Left ventricle myocardium superior (tissue), 1 donor: Measurements from ENCODE around the gene HPSE2. TPM values are rescaled to one million over a fixed set of nuclear protein-coding genes. Genes with fewer than 3 reads are reported as not detected.
"Not testable (repeated sequence)": the region's sequence is repeated elsewhere in the genome, so short reads cannot be mapped to it uniquely, and the experiment has no call there.

ENCODE experiments used
- ATAC-seq: fragments of 200-7000 bp; cut with Tn5 transposase; one replicate; pipeline ENCODE4 v1.9.1; 2020; ENCODE audit warnings: mild to moderate bottlenecking, moderate library complexity
- DNase-seq: peaks from one replicate; pipeline ENCODE4 v3.0.0-alpha.2; 2020
- intact Hi-C: fragments of 100-400 bp; cut with micrococcal nuclease; formaldehyde crosslinking; loops from one replicate; pipeline ENCODE4 v1.11.0; 2022
- total RNA-seq: library from RNA; stranded (reverse); fragmentation: NEBNext Ultra II Directional; extraction: Animal tissue kit (Norgen Biotek cat#: 25700); gene quantifications from one replicate; pipeline ENCODE4 v1.2.1, GENCODE V29; 2021
- donor health status: DM: no; HTN: yes; CAD: no; lungs with severe emphysema.

The HPSE2 gene
- total RNA-seq, 1 donor from 2014 or later, result not detected

- peak; percentile 58 for ATAC-seq
- no peak for DNase-seq
- intact Hi-C loops, result no loop called here
Observed at GRCh38 chr10:98567391-98568133, 668.1 kb downstream of the HPSE2 start.

DNA sequence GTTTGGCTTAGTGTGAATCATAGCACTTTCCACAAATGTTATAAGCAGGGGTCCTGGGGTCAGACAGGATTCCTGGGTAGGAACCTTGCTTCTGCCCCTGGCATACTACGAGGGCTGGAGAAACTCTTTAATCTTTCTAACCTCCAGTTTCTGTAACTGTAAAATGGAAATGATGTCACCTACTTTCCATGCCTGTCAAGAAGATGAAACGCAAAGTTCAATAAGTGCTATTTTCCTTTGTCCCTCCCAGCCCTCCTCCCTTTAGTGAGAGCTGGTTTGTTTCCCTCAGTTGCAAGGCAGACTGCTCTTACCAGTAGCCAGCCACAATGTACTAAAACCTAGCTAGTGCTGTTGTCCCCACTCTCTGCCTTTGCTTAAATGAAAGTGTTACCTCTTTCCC is 671.8 kb downstream of the HPSE2 start:
- intact Hi-C loops, result no loop called here
- DNase-seq (no peak), ATAC-seq (no peak)

DNA sequence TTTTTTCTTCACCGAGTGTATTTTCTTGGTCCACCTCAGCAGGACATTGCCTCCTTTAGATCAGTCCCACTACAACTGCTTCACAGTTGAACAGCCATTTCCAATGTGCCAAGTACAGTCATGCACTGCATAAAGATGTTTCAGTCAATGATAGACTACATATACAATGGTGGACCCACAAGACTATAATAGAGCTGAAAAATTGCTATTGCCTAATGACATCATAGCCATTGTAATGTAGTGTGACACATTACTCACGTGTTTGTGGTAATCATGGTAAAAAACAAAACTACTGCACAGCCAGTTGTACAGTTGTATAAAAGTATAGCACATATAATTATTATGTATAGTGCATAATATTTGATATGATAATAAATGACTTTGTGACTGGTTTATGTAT is 675.1 kb downstream of the HPSE2 start:
- ATAC-seq, result no peak
- intact Hi-C loops, result no loop called here

DNA sequence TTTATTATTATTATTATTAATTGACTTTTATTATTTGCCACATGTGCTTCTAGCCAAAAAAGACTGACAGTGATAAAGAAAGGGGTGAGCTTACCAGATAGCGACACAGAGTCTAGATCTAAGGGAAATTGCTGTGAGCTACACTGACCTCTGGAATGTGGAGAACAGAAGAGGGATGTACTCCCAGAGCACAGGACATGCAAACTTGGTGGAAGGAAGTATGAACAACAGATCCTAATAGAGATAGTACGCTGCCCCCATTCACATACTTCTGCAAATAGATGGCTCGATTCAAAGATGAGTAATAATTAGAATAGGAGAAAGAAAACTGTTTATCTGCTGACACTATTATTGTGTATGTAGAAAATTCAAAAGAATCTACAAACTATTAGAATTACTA is 679.6 kb downstream of the HPSE2 start:
- DNase-seq, result no peak
- intact Hi-C loops, result no loop called here
- no peak for ATAC-seq

More for the DNA sequence above, 675.1 kb downstream of the HPSE2 start:
- no peak for DNase-seq

GRCh38 chr10:98555021-98555619 is 680.5 kb downstream of the HPSE2 start:
- intact Hi-C loops, result no loop called here
- no peak for ATAC-seq
- DNase-seq, result no peak

- intact Hi-C loops, ATAC-seq, DNase-seq: not testable (repeated sequence)
Observed at GRCh38 chr10:98541561-98541960, 694.1 kb downstream of the HPSE2 start.

- intact Hi-C loops, result no loop called here
- no peak for ATAC-seq
Observed at GRCh38 chr10:98539578-98539977, 696.1 kb downstream of the HPSE2 start.

DNA sequence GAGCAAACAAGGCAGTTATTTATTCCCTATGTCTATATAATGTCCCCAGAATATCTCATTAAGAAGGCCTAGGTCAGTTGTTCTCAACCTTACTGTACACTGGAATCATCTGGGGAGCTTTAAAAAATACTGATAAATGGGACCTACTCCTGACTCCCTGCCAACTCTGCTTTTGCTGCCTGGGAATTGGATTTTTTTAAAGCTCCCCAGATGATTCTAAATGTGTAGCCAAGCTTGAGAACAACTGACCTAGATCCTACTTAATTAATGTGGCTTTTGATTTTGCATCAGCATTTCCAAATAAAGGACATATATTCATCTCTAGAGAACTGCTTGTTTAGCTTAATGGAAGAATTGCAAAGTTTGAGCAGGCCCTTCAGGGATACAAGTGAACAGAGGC is 697.2 kb downstream of the HPSE2 start:
- ATAC-seq (peak; percentile 42), DNase-seq (no peak)
- intact Hi-C loops, result no loop called here

More at GRCh38 chr10:98539578-98539977, 696.1 kb downstream of the HPSE2 start:
- DNase-seq, result no peak

- ATAC-seq (no peak), DNase-seq (no peak)
- intact Hi-C loops, result no loop called here
Observed at GRCh38 chr10:98536551-98536950, 699.1 kb downstream of the HPSE2 start.

DNA sequence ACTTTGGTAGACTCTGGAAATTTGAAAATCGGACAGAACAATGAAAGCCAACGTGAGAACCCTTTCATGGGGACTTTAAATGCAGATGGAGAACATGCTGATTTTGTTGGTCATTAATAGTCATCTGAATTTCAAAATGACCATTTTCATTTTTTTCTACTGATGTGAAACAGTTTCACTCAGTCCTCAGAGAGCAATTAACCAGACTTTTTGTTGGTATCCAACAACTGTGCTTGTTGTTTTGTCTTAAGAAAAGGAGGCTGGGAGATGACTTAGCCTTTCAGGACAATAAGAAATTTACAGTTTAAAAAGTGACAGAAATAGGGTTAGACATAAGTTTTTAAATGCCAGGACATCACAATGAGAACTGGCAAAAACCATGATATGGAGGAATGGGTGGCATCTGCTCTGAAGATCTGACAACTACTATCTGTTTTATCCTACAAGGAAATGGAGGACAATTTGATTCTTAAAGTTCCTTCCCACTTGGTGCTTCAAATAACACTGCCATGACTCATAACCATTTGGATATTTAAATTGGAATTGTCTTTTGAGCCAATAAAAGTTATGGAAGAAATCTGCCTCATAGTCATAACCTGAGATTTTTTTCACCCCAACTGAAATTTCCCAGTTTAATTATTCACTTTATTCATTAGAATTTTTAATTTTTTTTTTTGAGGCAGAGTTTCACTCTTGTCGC is 701.8 kb downstream of the HPSE2 start:
- intact Hi-C loops, result no loop called here
- ATAC-seq, result no peak
- DNase-seq, result no peak

DNA sequence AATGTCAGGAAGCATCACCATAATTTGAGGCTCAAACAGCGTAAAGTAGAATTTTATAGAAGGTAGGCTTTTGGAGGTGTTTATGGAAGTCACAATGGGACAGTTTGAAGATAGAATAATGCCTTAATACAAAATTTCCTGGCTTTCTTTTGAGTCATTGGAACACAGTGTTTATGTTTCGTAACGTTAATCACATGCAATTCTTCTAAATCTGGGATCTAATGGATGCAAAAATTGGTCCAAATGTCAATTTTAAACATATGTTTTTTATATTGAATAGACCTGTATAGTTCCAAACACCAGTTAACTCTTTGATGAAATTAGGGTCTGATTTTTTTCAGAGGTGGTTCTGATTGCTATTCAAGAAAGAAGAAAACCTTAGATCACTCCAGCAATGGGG is 702.4 kb downstream of the HPSE2 start:
- DNase-seq (no peak), ATAC-seq (no peak)
- intact Hi-C loops, result no loop called here

DNA sequence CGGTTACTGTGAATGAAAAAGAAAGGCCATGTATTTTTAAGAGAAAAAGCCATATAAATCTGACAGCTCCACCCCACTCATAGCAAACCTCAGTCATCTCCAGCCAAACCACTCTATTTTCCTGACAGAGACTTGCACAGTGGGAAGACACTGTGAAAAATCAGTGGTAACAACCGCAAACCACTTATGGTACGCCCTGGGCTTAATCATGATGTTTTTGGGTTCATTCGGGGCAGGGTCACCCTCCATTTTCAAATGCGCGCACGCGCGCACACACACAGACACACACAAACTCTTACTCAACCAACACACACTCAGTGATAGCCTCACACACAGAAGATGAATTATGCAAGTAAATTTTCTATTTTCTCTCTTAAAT is 706.9 kb downstream of the HPSE2 start:
- DNase-seq (no peak), ATAC-seq (no peak)
- intact Hi-C loops, result no loop called here

DNA sequence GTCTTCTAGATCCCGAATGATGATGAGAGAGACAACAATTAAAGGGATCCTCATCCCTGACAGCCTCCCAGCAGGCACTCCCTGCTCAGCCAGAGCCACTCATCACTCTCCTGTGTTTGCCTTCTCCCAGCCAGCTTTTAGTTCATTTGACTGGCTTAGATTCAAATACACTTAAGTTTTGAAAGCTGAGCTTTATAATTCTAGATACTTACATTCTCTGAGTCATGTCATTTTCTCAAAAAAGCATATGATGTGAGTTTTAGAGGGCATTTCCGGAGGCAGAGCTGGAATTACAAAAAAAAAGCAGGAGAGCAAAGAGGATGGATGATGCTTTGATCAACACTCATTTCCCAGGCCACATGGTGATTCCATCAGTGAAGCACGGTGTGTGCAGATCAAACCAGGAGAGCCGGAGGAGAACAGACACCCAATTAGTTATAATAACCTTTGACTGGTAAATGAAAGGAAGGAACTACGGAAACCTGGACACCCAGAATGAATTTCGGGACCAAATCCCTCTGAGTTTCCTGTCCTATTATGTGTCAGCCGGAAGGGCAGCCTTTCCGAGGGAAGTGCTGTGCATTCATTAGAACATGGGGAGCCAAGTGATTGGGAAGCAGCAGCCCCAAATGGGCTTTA is 707.4 kb downstream of the HPSE2 start:
- intact Hi-C loops, result no loop called here
- ATAC-seq, result no peak
- no peak for DNase-seq

DNA sequence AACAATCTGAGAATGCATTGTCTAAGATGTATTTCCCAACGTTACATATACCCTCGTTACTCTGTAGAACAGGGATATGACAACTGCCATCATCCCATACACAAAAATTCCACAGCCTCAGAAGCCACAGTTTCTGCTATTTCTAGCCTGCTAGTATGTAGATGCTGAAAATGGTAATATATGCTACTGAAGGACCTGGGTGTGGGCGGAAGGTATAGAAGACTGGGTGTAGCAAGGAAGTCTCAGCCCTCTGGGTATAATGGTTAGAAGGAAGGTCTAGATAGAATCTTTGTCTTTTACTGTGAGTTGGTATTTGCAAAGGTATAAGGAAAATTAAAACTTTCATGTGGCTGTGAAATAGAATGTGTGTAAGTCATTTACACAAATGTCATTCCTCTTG is 709.7 kb downstream of the HPSE2 start:
- intact Hi-C loops, result no loop called here
- DNase-seq, result no peak
- ATAC-seq, result no peak

- intact Hi-C loops, result no loop called here
- no peak for DNase-seq
- ATAC-seq, result no peak
Observed at GRCh38 chr10:98524124-98524523, 711.5 kb downstream of the HPSE2 start.

GRCh38 chr10:98519841-98520240 is 715.8 kb downstream of the HPSE2 start:
- ATAC-seq (no peak), DNase-seq (no peak)
- intact Hi-C loops, result no loop called here

- ATAC-seq (no peak), DNase-seq (no peak)
- intact Hi-C loops, result no loop called here
Observed at GRCh38 chr10:98517672-98518071, 718.0 kb downstream of the HPSE2 start.

DNA sequence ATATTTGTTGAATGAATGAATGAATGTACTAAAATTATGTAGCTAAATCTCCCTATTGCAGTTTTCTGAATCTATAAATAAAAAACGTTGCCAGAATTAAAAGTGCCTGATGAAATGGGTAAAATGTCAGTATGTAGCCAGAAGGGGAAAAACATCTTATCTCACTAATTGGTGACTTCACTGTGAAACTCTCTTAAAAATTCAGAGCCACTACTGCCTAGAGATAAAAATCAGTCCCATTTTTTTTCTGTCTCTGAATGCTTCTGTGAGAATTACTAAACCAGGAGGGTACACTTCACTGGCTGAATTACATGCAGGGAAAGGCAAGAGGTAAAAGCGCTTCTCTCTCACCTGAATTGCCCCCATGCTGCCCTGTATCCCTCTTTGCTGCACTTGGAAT is 719.3 kb downstream of the HPSE2 start:
- intact Hi-C loops, result no loop called here
- DNase-seq, result no peak
- no peak for ATAC-seq

DNA sequence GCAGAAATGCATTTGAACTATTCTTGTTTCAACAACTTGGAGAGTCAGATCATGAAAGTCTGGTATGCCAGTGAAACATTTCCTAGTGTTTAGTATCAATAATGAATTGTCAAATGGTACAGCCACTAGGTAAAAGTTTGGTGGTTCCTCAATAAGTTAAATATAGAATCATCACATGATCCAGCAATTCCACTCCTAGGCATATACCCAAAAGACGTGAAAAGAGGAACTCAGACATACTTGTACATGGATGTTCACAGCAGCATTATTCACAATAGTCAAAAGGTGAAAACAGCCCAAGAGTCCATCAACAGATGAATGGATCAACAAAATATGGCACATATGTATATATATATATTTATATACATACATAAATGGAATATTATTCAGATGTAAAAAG is 721.9 kb downstream of the HPSE2 start:
- no peak for ATAC-seq
- intact Hi-C loops, result no loop called here
- no peak for DNase-seq

DNA sequence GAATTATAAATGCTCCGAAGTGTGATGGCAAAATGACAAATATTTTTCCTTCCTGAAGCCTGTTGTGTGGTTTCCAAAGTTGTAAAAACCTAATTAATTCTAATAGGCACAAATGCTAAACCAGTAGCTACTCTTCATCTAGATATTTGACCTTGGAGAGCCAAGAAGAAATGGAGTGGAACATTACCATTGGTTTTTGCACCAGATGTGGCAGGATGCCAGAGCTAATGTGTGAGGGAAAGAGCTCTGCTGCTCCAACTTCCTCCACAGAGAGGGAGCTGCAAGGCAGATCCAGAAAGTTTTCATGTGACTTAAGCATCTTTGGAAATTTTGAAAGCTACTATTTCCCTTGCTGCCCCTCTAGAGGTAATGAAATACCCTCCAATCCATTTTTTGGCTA is 723.8 kb downstream of the HPSE2 start:
- intact Hi-C loops, result no loop called here
- DNase-seq (no peak), ATAC-seq (no peak)
